Mucosa of descending colon (tissue), 3 donors: ENCODE measurements around the gene SHROOM2. TPM values are rescaled to one million over a fixed set of nuclear protein-coding genes. Genes with fewer than 3 reads are reported as not detected.

Experiments
- ATAC-seq: fragments of 200-7000 bp; cut with Tn5 transposase; one replicate; pipeline ENCODE4 v1.9.1; 2020; ENCODE audit warnings: mild to moderate bottlenecking, moderate library complexity
- DNase-seq, 3 donors: peaks; one replicate each; pipeline ENCODE4 v3.0.0-alpha.2; 2020
- H3K36me3 ChIP-seq: fragments of 200-600 bp; one replicate; pipeline ENCODE4 v1.8.0; 2021; ENCODE audit warnings: low read depth, mild to moderate bottlenecking
- H3K4me1 ChIP-seq: fragments of 200-600 bp; one replicate; pipeline ENCODE4 v1.8.0; 2021; ENCODE audit warnings: low read depth, mild to moderate bottlenecking
- H3K4me3 ChIP-seq: fragments of 200-600 bp; one replicate; pipeline ENCODE4 v1.8.0; 2021; ENCODE audit warnings: mild to moderate bottlenecking
- H3K9me3 ChIP-seq: fragments of 200-600 bp; one replicate; pipeline ENCODE4 v1.8.0; 2021; ENCODE audit warnings: mild to moderate bottlenecking
- CTCF ChIP-seq: fragments of 200-600 bp; IDR thresholded peaks from one replicate; pipeline ENCODE4 v1.8.0; 2022; ENCODE audit warnings: antibody characterized with exemption, mild to moderate bottlenecking
- intact Hi-C, 2 donors: fragments of 100-400 bp; cut with DNase I in 1 of 2; cut with micrococcal nuclease in 1 of 2; formaldehyde crosslinking; loops; one replicate each; pipeline versions ENCODE4 v1.11.0 to v1.11.1; 2022; cut with DNase I, micrococcal nuclease
- total RNA-seq, 3 donors: library from RNA; stranded (reverse); fragmentation: NEBNext Ultra II Directional in 2 of 3; extraction: Animal tissue kit (Norgen Biotek cat#: 25700) in 2 of 3; gene quantifications; one replicate each; pipeline versions ENCODE4 v1.2.1 to v1.2.4, GENCODE V29; 2021 to 2023
- donor health status: DM: no; HTN: no; CAD: no; lungs with moderate emphysema.
- donor health status: DM: no; HTN: no; CAD: no.
- donor health status: DM: no; HTN: yes; CAD: no.

SHROOM2 gene
- total RNA-seq, 3 donors from 2014 or later, result 1.2 to 11.5 (median 5.1) TPM

GRCh38 chrX:9977635-9978034 lies 191.4 kb downstream of the SHROOM2 start:
- no peak for TF ChIP-seq CTCF
- Histone ChIP-seq H3K4me3 (no peak overlapping the region), H3K9me3 (no peaks in the 10 kb centered on the region), H3K4me1 (no peaks in the 10 kb centered on the region), H3K36me3 (no peaks in the 10 kb centered on the region)
- DNase-seq, result no peak
- intact Hi-C loops, result no loop called here
- peak; percentile 17 for ATAC-seq

GRCh38 chrX:9980401-9980800 lies 194.2 kb downstream of the SHROOM2 start:
- no peaks in the 10 kb centered on the region for H3K4me1 ChIP-seq
- no peaks in the 10 kb centered on the region for H3K9me3 ChIP-seq
- DNase-seq (no peak), ATAC-seq (no peak)
- TF ChIP-seq CTCF, result no peak
- no peak overlapping the region for H3K4me3 ChIP-seq
- intact Hi-C loops, result no loop called here
- H3K36me3 ChIP-seq, result no peaks in the 10 kb centered on the region

- Histone ChIP-seq H3K9me3 (no peaks in the 10 kb centered on the region), H3K36me3 (no peaks in the 10 kb centered on the region), H3K4me1 (no peaks in the 10 kb centered on the region), H3K4me3 (no peak overlapping the region)
- TF ChIP-seq CTCF, result no peak
- intact Hi-C loops, result no loop called here
- DNase-seq (no peak), ATAC-seq (no peak)
These were observed 194.7 kb downstream of the SHROOM2 start for GRCh38 chrX:9980927-9981326.

- intact Hi-C loops, result no loop called here
- Histone ChIP-seq H3K36me3 (no peaks in the 10 kb centered on the region), H3K4me1 (no peaks in the 10 kb centered on the region), H3K9me3 (no peaks in the 10 kb centered on the region), H3K4me3 (no peak overlapping the region)
- no peak for ATAC-seq
- DNase-seq, result no peak
- TF ChIP-seq CTCF, result no peak
These were observed 197.2 kb downstream of the SHROOM2 start for GRCh38 chrX:9983441-9983840.

GRCh38 chrX:9983846-9984245 lies 197.6 kb downstream of the SHROOM2 start:
- H3K9me3 ChIP-seq, result no peaks in the 10 kb centered on the region
- TF ChIP-seq CTCF, result no peak
- intact Hi-C loops, result no loop called here
- H3K36me3 ChIP-seq, result no peaks in the 10 kb centered on the region
- ATAC-seq (no peak), DNase-seq (no peak)
- no peak overlapping the region for H3K4me3 ChIP-seq
- no peaks in the 10 kb centered on the region for H3K4me1 ChIP-seq

- intact Hi-C loops, result loop anchor here in 1 of 2 donors (5.0 kb wide), 1 partner anchor 106 kb away; no protein-coding TSS in a partner anchor
- no peaks in the 10 kb centered on the region for H3K9me3 ChIP-seq
- H3K4me3 ChIP-seq, result no peak overlapping the region
- H3K36me3 ChIP-seq, result no peaks in the 10 kb centered on the region
- ATAC-seq (no peak), DNase-seq (no peak)
- no peaks in the 10 kb centered on the region for H3K4me1 ChIP-seq
- no peak for TF ChIP-seq CTCF
These were observed 202.5 kb downstream of the SHROOM2 start for GRCh38 chrX:9988762-9989161.
